Stimulated activated CD8-positive, alpha-beta memory T cell treated with anti-CD3 and anti-CD28 coated beads, Interleukin-4, amount 100 ng/mL, for 1 hour (primary cell): ENCODE results near the gene MAB21L4.

Source experiments
- DNase-seq, 2 donors: peaks; one replicate each; pipeline ENCODE4 v3.0.0-alpha.2; 2020; ENCODE audit warnings: low read depth in 2 of 2, low spot score in 1 of 2

The MAB21L4 gene

GRCh38 chr2:240869109-240869955, 26.6 kb downstream of the MAB21L4 start:
- no peak for DNase-seq

GRCh38 chr2:240868286-240869108, 27.5 kb downstream of the MAB21L4 start, which contains the start of gene AGXT:
TSS of gene AGXT (plus strand) at chr2:240868824. CDS start at chr2:240868866, 42 bp downstream.
- DNase-seq = no peak

- no peak for DNase-seq
These were observed 30.6 kb downstream of the MAB21L4 start for GRCh38 chr2:240865391-240865790.

- DNase-seq = no peak
These were observed 31.5 kb downstream of the MAB21L4 start for GRCh38 chr2:240864475-240864874.

GRCh38 chr2:240861547-240861946, 34.4 kb downstream of the MAB21L4 start:
- no peak for DNase-seq

- DNase-seq = no peak
These were observed 37.1 kb downstream of the MAB21L4 start for GRCh38 chr2:240858871-240859270.

GRCh38 chr2:240858321-240858720, 37.6 kb downstream of the MAB21L4 start:
- DNase-seq = no peak

- no peak for DNase-seq
These were observed 38.6 kb downstream of the MAB21L4 start for GRCh38 chr2:240857039-240858008.

- no peak for DNase-seq
These were observed 39.6 kb downstream of the MAB21L4 start for GRCh38 chr2:240856151-240856980.

GRCh38 chr2:240855670-240856069, 40.3 kb downstream of the MAB21L4 start:
- DNase-seq = no peak

- no peak for DNase-seq
These were observed 43.2 kb downstream of the MAB21L4 start for GRCh38 chr2:240852671-240853314.

- peak; percentile 63 to 74 for DNase-seq
These were observed 44.6 kb downstream of the MAB21L4 start for GRCh38 chr2:240851078-240851991.

- DNase-seq = no peak
These were observed 45.2 kb downstream of the MAB21L4 start for GRCh38 chr2:240850756-240851077.

- DNase-seq = no peak
These were observed 45.9 kb downstream of the MAB21L4 start for GRCh38 chr2:240850026-240850425.

GRCh38 chr2:240848900-240849680, 46.9 kb downstream of the MAB21L4 start:
- no peak for DNase-seq

GRCh38 chr2:240847817-240848216, 48.1 kb downstream of the MAB21L4 start:
- no peak for DNase-seq

- no peak for DNase-seq
These were observed 48.9 kb downstream of the MAB21L4 start for GRCh38 chr2:240846873-240847595.
